Tibial nerve (tissue), 3 donors: Measurements from ENCODE around the gene AMOTL1.

Experiments
- EP300 ChIP-seq, 2 donors: sonication (generic); formaldehyde crosslinking; IDR thresholded peaks; one replicate each; pipeline ENCODE4 v1.6.1; 2017; ENCODE audit warnings: antibody characterized with exemption in 2 of 2, mild to moderate bottlenecking in 1 of 2
- POLR2A ChIP-seq, 2 donors: fragments of 450-650 bp; IDR thresholded peaks; one replicate each; pipeline ENCODE4 v1.6.1; 2017; ENCODE audit warnings: antibody characterized with exemption in 2 of 2, mild to moderate bottlenecking in 2 of 2, moderate library complexity in 2 of 2

DNA sequence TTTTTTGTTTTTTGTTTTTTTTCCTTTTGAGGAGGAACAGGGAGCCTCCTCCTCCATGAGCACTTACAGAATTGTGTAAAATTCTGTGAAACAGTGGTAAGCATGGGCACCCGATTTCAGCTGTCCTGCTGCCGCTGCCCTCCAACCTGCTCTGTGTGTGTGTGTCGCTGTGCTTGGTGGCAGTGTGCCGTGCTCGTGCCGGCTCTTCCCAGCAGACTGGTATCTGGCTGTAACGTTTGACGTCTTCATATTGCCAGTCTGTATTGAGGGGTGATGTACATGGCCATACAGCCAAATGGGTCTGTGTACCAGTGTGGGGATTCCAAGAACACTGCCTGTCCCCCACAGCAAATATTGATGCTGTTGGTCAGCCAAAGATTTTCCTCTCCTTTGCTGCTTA lies 108.1 kb downstream of the AMOTL1 start:
- no peak for TF ChIP-seq POLR2A (IDR thresholded peaks at IDR 0.05)
- no peak for TF ChIP-seq EP300 (IDR thresholded peaks at IDR 0.05)
